GM18499 (cell line): ENCODE results near the gene SASH3.

Source experiments
- ATAC-seq: cut with Tn5 transposase; IDR thresholded peaks from one replicate; pipeline ENCODE4 v1.9.1; 2021; ENCODE audit warnings: moderate number of reproducible peaks; ENCODE audit not compliant: insufficient read depth, unreplicated experiment

The SASH3 gene

GRCh38 chrX:129755779-129756650 lies 23.7 kb upstream of the SASH3 start:
- no peak for ATAC-seq

DNA sequence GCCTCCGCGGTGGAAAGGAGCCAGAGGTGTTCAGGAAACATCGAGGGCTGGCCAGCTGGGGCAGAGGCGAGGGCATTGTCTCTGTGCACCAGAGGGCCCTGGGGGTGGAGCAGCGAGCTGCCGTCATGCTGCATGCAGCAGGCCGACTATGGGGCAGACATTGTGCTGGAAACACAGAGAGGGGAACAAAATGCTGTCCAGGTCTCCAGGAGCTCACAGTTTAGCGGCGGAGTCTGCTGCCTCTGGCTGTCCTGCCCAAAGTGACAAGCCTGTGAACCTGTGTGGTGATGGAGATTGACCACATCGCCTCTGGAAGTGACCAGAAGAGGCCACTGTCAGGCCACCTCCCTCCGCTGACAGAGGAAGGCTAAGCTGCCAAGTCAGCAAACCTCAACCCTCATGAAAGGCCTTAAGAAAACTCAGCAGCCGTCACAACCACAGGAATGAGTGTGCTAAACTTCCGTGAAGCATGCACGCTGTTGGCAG lies 20.1 kb upstream of the SASH3 start:
- no peak for ATAC-seq

GRCh38 chrX:129760155-129760554 lies 19.6 kb upstream of the SASH3 start:
- ATAC-seq, result no peak

DNA sequence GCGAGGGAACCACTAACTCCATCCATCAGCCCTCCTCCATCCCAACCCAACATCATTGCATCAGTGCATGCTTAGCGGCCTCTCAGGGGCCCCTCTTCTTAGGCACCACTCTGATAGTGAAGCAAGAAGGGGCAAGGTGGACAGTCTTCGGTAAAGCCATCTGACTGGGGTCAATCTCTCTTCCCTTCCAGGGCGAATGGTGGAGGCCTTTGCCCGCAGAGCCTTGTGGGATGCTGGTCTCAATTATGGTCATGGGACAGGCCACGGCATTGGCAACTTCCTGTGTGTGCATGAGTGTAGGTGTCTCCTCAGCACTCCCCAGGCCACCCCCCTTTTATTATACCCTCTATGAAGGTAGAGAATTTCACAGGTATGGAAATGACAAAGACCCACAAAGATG lies 18.8 kb upstream of the SASH3 start:
- no peak for ATAC-seq

DNA sequence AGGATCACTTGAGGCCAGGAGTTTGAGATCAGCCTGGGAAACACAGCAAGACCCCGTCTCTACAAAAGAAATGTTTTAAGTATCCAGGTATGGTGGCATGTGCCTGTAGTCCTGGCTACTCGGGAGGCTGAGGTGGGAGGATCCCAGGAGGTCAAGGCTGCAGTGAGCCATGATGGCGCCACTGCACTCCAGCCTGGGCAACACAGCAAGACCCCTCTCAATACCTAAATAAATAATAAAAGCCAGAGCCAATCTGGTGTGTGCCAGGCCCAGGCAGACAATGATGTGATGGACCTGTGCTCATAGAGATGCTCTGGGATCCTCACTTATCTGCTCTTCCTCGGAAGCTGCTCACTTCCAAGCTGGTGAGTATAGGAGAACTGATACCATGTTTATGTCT lies 18.2 kb upstream of the SASH3 start:
- ATAC-seq, result no peak

DNA sequence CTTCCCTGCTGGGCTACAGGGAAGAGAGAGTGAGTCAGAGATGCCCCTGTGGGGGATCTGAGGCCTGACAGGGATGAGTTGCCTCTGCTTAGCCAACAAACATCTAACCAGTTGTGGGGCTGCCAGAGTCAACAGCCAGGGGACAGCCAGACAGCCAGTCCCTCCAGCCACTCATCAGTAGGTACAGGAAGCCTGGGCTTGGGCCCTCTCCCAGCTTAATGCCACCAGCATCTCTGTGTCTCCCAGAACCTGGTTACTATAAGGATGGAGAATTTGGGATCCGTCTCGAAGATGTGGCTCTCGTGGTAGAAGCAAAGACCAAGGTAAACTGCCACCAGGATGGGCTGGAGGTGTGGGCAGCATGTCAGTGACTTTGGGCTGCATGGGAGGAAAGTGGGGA lies 17.3 kb upstream of the SASH3 start:
- no peak for ATAC-seq

- no peak for ATAC-seq
Observed at GRCh38 chrX:129763666-129764065, 16.1 kb upstream of the SASH3 start.

- no peak for ATAC-seq
Observed at GRCh38 chrX:129768186-129768585, 11.6 kb upstream of the SASH3 start.

DNA sequence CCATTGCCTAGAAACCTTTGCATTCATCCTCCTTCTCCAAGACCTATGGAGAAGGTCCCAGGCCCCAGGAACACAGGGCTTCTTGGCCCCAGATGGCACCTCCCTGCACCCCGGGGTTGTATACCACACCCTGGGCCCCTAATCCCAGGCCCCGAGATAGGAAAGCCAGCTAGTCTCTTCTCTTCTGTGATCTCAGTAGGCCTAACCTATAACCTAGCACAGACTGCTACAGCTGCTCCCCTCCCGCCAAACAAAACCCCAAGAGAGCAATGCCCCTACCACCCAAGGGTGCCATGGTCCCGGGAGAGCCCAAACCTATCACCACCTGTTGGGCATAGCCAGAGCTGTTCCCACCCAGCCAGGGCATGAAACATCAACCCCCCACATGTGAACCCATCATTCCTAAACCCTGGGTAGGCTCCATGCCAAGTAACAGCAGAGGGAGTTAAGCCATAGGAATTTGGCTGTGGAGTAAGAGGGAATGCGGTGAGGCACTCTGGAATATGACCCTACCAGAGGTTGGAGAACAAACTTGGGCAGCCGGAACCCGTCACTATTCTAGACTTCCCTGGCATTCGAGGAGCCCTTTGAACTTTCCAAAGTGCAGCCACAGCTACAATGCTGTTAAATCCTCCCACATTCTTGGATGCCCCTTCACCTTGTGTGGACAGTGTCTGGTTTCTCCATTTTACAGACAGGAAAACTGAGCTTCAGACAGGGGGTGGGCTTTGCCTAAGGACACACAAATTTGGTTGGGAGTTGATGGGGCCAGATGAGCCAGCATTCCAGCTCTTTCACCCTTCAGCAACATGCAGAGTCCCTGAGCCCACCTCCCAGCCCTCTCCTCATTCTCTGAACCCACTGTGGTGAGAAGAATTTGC lies 10.9 kb upstream of the SASH3 start:
- ATAC-seq, result no peak

DNA sequence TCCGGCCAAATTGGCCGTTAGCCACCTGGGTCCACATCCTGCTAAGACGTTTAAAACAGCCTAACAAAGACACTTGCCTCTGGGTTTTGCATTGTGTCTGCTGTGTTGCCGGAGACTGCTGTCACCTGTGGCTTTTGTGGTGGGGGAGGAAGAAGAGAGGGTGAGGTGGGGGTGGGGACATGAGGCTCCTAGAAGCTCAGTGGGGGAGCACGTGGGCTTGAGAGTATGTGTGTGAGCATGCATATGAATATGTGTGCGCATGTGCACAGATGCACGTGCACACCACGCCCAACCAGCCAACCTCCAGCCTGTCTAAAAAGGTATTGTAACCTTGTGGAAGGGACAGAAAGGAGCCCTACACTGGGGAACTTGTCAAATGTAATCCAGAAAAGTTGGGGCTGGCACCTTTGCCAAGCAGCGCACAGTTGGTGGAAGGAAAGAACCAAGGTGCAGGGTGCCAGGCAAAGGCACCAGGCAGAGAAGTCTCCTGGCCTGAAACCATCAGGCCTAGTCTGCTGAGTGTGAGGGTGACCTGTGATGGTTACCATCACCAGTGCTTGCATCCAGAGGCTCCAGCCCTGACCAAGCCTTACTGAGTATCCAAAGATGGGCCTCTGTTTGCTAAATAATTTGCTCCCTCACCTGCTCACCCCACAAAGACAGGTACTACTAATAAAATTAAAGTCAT lies 10.1 kb upstream of the SASH3 start:
- ATAC-seq, result peak; percentile 37

DNA sequence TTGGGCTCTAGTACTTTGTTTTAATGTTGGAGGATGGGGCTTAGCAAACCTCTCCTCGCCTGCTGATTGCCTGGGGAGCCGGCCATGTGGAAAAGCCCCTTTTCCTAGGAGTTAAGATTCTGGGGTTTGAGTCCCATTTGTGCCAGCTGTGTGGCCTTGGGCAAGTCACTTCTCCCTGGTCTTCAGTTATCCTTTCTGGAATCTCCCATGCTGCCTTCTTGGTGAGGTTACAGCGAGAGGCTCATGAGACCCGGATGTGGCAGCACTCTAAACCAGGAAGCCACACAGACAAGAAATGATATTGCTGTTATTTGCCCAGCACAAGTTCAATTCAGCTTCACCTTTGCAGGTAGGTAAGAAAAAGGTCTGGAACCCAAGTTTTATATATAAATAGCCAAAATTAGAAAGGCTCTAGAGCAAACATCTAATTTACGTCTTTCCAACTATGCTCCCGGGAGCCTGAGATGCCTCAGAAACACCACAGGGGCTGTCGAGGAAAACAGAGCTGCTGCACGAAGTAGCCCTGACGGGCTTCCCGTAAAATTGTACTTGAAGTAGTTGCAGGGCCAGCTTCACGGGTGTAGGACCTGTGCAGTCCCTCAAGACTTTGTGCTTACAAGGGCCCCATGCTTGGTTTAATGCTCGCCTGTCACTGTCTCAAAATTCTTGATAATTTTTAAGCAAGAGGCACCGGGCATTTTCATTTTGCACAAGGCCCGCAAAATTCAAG lies 8.3 kb upstream of the SASH3 start:
- ATAC-seq, result no peak

DNA sequence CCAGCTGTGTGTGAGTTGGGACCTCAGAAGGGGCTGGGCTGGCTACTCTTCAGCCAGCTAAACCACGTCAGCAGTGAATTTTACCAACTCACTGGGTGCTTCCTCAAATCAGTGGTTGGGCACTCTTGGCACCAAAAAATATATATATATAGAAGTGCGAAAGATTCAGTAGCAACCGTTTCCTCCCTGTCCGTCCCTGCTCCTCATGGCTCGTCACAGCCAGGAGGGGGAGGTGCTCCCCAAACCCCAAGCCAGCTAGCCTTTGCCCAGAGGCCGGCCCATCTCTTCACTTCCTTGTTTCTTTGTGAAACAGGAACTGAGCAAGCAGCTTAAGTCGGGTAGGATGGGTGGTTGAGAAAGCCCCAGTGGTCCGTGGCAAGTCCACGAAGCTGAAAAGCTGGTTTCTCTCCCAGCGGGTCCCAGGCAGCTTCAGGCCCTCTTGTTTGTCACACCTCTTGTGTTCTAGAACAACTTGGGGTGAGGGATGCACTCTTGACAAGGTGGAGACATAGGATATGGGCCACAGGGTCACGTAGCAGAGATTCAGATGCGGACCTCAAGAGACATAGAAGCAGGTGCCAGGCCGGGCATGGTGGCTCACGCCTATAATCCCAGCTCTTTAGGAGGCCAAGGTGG lies 6.8 kb upstream of the SASH3 start:
- peak; percentile 65 for ATAC-seq

GRCh38 chrX:129773649-129774458 lies 5.9 kb upstream of the SASH3 start:
- ATAC-seq, result no peak

GRCh38 chrX:129777218-129778030 lies 2.3 kb upstream of the SASH3 start:
- ATAC-seq, result no peak

- no peak for ATAC-seq
Observed at GRCh38 chrX:129779086-129779672, 570 bp upstream of the SASH3 start.

DNA sequence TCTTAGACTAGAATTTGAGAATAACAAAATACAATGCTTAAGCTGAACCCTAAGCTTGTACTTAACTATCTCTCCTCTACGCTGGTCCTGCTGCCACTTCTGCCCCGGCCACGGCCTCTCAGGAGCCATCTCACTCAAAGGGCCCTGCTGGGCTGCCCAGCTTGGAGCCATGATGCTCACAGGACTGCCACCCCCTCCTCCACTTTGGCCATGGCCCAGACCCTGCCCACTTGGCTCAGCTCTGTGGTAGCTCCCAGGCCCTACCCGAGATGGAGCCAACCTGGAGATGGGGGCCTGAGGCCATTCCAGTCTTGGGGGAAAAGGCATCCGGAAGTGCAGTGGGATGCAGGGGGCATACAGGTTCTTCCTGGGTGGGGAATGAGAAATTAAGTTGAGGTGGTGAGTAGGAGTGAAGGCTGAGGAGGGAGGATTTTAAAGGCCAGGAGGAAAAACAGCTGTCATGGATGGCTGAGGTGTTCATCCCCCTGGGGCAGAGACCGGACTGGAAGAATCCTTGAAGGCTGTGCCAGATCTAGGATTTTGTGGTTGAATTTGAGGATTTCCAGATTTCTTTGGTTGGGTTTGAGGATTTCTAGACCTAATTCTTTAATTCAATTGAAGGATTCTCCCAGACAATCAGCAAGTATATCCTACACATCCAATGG lies 824 bp downstream of the SASH3 start:
- ATAC-seq, result no peak

DNA sequence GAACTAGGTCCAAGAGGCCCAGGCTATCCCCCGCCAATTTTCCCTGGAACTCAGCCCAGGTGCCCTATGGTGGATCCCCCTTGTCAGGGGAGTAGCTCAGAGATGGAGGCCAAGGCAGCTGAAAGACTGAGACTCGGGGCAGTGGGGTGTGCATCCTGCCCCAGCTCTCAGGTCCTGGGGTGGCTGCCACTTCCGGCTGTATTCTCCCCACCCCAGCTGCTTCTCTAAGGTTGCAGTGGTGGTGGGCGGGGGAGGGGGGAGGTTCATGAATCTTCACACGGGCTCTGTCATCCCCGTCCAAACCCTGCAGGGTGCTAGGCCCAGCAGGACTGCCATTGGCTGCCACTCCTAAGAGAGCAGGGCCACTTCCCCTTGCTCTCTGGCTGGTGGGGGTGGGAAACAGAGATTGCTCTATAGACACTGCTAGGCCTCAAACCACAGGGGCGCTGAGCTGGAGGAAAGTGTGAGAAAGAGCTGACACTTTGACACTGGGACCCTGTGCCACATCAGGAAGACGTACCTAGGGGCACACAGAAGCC lies 1.5 kb downstream of the SASH3 start:
- ATAC-seq, result peak; percentile 53
